Inferior parietal cortex (tissue), 1 donor: ENCODE results near the gene ORM1.

Experiments used
- DNase-seq: peaks from one replicate; pipeline ENCODE4 v3.0.0-alpha.2; 2016; ENCODE audit errors: extremely low spot score

Gene ORM1

DNA sequence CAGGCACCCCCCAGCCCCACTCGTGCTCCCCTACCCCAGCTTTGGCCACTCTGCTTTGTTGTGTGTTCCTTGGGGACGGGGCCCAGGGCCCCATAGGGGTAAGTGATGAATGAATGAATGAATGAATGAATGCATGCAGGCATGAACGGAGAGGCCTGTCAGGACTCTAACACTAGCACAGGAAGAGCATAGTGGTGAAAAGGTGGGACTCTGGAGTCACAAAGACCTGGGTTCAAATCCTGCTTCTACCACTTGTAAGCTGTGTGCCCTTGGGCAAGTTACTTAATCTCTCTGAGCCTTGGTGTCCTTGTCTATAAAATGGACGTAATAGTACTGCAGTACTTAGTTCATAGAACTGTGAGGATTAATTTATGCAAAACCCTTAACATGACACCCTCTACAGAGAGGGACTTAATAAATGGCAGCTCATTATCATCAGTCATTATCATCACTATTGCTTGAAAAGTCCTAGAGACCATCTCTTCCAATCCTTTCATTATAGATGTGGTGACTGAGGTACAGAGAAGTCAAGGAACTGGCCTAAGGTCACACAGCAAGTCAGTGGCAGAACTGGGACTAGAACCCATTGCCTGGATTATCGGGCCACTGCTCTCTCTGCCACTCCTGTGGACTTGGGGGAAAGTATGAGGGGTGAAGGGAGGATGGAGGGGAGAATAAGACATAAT is 20.0 kb downstream of the ORM1 start:
- no peak for DNase-seq

DNA sequence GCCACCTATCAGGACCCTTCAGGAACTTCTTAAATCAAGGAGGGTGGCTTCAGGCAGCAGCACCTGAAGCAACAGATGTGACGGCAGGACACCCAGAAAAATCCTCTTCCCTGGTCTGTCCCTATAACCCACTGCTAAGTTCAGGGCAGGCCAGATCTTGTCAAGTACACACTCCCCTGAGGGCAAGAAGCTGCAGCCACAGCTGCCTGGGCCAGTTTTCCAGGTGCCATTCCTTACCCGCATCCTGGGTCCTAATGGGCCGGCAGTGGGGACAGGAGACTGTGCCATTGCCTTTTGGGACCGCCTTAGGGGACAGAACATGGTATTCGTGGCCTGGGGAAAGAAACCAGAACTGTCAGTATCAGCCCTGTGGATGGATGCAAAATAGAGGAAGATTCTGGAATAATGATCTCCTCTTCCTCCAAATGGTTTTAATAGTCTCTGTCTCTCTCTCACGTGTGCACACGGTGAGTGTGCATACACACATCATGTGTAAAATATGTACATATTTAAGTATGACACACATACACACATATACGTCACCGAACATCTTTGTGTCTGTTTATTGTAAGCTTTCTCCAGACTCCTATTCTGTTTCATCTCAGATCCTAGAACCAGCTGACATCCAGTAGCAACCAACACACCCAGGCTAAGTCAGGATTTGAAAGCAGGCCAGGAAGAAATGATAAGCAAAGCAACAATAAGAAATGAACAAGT is 20.7 kb downstream of the ORM1 start:
- DNase-seq: no peak

DNA sequence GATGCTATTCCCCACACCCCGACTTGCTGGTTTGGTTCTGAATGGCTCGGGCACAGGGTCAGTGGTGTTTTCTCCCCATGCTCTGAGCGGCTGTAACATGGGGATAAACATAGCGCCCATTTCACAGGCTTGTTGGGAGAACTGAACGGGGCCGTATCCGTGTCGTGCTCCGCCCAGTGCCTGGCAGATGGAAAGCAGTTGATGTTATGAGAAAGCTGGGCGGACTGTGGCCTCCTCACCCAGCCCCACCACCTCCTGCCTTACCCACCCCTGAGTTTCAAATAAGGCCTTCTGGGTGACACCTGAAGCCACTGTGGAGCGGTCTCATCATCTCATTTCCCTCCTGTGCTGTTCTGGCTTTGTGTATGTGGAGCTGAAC is 21.3 kb downstream of the ORM1 start:
- DNase-seq: no peak

DNA sequence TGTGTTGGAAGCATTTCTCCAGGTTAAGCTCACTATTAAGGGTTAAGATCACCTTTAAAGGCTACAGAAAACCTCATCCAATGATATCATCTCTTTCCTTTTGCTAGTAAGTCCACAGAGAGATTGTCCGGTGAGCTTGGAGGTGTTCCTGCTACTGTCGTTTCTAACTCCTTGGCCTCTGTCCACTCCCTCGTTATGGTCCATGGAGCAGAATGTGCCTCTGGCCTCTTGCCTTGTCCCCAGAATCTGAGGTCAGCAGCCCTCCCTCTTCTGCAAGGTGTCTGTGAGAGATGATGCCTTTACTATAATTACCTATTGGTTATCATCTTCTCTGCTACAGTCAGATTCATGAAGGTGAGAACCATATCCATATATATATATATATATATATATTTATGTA is 21.8 kb downstream of the ORM1 start:
- no peak for DNase-seq

DNA sequence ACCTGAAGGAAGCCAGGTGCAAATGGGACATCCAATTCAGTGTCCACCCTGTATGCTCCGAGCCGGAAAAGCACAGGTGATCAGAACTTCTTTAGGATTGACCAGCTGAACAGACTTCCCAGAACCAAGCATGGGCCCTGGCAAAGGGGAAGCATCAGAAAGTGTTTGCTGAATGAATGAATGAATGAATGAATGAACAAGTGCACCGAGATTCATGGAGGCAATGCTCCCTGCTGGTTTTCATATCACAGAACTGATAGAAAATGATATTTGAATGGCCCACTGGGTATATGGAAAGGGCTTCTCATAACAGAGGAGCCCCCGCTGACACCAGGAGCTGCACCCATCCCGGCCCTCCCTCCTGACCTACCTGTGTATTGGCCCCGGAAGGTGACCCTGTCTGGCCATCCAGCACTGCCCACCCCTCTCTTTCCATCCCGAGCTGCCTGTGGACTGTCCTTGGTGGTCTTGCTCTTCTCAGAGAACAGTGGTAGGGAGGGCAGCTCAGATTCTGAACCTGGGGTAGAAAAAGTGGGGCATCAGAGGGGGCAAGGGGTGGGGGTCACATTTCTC is 22.7 kb downstream of the ORM1 start:
- DNase-seq: no peak

DNA sequence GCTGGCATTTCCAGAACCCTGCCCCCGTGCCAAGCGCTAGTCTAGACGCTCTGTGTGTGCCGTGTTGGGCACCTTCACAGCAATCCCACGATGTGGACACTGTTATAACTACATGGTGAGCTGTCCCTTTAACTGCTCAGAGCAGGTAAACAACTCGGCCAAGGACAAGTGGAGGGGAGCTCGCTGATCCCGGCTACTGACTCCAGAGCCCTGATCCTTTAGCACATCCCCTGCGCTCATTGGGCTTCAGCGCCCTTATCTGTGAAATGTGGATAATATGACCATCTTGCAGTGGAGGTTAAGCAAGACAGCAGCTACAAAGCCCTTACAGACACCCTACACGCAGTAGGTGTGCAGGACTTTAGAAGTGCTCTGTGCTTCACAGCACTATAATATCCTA is 23.2 kb downstream of the ORM1 start:
- DNase-seq: no peak

DNA sequence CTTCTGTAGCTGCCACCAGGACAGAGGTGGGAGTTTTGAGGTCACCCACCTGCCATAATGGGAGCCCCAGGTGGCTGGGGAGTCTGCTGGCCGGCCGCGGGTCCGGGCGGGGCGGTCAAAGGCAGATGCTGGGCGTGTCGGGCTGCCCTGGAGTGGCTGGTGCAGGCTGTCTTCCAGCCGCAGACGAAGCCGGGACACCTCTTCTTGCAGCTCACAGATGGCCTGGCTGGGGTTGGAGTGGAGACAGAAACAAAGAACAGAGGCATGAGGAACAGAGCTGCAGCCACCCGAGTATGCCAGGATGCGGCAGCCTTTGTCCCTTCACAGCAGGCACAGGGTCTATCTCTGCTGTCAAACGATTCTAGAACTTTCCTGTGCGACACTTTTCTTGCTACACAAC is 24.8 kb downstream of the ORM1 start:
- DNase-seq: peak; percentile 66

DNA sequence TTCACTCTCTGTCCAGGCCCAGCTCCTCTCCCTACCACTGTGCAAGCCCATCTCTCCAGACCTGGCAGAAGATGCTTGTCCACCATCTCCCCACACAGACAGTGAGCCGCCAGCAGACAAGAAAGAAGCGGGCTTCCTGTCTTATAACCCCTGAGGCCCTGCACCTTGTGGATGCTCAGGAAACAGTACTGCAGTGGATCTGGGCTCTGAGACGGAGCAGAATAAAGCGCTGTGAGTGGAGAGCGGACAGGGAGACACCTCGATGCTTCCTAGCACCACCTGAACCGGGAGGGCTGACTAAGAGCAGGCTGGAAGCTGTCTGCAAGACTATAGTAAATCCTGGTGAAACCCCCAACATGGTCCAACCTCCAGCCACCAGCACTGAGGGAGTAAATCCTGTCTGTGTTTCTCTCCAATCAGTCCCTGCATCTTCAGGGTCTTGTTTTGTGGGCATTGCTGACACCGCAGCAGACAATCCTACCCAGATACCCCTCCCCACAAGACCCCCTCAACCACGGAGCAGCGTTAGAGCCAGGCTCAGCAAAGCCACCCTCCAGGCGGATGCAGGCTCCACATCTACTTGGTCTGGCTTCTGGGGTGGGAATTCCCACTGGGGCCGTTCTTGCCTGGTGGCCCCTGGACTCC is 25.5 kb downstream of the ORM1 start:
- DNase-seq: no peak

DNA sequence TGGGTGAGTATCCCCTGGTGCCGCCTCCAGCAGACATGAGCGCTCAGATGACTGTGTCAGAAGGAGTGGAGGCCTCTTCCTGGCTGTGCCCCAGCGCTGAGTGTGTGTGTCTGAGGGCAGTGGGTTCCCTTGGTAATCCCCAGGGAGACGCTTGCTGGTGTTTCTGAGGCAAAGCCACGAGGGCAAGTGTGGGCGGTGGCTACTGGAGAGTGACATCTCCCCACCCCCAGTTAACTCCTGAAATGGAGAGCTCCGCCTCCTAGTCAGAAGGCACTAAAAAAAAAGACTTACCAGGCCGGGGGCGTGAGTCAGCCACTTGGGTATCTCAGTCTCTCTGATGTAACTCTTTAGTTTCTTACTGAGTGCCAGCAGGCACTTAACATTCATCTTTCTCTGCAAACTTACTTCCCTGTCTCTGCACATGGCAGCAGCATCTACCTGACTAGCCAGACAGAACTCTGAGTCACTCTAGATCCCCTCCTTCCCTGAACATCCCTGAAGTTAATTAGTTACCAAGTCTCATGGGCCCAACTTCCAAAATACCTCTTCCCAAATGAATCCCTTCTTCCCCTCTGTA is 26.1 kb downstream of the ORM1 start:
- DNase-seq: peak; percentile 47

DNA sequence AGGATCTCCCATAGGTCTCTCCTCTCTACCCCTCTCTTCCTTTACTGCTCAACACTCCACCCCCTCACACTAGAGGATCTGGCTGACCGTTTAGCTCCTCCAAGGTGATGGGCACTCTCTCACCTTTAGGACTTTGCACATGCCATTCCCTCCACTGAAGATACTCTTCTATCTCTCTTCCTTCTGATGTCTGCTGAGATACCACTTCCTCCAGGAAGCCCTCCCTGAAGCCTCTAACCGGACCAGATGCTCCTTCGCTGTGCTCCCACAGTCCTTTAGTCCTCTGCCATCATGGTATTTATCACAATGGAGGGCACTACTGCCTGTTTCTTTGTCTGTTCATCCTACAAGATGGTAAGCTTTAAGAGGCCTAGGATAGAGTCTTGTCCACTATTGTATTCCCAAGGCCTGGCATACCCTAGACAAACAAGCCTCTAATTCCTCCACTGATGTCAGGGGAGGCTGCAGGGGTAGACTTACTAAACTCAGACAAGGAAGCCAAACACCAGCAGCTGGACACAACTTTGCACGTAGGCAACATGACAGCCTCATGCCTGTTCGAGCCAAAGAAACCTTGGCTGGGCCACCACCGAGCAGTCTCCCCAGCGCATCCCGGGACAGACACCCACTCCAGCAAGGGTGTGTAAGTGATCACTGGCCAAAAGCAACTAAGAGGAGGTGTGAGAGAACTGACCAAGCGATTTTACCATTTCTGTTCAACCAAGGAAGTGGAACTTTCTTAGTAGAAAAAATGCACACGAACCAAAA is 27.0 kb downstream of the ORM1 start:
- no peak for DNase-seq

DNA sequence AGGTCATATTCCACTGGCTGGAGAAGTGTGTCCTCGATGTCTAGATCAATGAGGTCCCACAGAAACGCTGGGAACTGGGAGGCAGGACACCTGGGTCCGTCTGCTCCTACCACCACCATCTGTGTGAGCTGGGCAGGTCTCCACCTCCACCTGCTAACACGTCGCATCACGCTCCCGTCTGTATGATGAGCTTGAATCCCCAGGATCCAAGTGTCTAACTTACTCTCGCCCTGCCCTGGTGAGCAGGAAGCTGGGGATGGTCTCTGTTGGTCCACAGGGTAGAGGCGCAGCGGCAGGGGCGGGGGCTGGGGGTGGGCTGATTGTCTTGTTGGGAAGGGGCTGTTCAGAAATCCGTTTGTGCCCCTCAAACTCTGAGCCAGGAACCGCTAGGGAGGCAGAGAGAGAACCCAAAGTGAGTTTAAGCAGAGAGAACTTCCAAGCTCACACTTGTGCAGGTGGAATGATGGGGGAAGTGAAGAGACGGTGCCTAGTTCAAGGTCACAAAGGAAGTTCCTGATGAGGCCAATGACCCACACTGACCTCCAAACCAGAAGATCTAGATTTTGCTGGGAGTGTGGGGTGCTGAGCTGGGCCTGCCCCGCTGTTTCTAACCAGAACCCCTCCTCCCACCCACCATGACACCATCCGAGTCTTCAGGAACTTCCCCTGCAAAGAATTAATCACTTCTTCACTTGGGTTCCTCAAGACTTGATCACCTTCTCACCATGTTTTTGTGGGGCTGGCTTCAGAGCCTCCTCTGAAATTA is 27.9 kb downstream of the ORM1 start:
- DNase-seq: no peak

DNA sequence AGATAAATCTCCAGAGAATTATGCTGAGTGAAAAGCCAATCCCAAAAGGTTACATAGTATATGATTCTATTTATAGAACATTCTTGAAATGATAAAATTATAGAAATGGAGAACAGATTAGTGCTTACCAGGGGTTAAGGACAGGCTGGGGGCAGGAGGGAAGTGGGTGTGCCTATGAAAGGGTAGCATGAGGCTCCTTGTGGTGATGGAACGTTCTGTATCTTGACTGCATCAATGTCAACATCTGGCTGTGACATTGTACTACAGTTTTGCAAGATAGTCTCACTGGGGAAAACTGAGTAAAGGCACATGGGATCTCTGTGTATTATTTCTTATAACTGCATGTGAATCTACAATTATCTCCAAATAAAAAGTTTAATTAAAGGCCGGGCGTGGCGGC is 29.0 kb downstream of the ORM1 start:
- DNase-seq: no peak

DNA sequence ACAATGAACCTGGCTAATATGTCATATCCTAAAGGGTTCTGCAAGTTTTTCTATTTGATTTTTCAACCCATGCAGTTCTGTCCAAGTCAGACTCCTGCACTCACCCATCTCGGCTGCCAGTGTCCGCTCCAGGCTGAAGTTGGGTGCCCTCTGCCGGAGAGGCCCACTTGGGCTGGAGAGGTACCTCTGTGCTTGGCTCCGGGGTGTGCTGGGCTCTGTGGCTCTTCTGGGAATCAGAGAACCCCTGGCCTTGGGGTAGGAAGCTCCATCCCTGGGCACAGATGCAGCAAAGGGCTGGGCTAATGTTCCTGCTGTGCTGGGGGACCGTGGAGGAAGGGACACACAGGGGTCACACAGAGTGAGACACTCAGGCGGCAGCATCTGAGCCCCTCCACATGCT is 32.9 kb downstream of the ORM1 start:
- DNase-seq: no peak

DNA sequence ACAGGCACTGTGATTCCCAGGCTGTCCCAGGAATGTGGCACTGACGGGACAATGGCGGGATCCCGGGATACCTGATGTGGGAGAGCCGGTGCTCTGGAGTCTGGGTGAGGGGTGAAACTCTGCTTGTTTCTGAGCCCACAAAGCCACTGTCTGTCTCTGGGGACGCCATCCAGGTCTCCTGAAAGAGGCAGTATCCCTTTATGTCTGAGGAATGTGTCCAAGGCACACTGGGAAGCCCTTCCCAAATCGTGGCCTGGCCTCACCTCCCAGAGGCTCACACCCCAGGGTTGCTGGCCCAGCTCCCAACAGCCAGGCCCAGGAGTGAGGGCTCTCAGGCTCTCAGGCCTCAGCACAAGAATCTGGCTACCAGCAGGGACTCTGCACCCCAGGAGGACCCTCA is 33.9 kb downstream of the ORM1 start:
- DNase-seq: no peak

DNA sequence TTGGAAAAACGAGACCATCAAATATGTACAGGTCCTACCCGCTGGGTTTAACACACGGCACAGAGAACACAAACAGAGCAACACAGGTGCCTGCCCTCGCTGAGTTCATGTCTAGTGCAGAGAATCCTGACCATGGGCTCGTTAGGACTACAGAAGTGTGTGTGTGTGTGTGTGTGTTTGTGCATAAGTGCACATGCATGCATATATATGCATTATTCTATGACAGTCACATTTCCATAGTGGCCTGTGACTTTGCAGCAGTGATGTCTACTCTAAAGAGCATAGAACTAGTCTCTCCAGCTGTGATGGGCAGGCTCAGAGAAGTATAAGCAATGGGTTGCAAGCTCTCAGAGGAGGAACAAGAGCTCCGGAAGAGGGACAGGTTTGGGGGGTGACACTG is 34.5 kb downstream of the ORM1 start:
- no peak for DNase-seq

DNA sequence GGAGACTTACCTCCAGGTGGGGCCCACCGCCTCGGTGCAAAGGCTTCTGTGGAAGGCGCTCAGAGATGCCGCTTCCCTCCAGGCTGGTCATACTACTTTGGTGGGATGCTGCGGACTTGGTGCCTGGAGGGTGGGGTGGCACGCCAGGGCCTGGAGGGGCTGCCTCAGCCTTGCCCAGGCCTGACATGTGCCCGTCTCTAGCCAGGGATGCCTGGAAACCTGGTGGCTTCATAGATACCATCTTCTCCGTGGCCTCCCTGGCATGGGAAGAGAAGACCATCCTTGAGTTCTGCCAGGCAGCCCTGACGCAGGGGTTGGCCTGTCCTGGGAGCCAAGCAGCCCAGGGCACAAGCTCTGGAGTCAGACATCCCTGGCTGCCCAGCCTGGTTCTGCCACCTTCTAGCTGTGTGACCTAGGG is 35.0 kb downstream of the ORM1 start:
- no peak for DNase-seq

DNA sequence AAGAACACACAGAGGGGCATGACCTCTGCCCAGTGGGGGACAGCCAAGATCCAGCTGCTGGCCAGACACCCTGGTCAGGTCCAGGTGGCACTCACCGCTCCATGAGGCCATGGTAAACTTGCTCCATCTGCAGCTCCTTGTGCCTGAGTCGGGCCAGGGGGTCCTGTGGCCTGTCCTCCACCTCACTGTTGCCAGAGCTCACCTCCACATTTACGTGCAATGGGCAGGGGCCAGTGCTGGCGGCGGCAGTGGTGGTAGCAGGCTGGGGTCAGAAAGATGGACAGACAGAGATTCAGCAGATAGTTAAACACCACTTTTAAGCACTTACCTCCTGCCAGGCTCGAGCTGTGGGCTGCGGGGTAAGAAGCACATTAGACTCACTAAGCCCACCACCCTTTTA is 36.9 kb downstream of the ORM1 start:
- no peak for DNase-seq

DNA sequence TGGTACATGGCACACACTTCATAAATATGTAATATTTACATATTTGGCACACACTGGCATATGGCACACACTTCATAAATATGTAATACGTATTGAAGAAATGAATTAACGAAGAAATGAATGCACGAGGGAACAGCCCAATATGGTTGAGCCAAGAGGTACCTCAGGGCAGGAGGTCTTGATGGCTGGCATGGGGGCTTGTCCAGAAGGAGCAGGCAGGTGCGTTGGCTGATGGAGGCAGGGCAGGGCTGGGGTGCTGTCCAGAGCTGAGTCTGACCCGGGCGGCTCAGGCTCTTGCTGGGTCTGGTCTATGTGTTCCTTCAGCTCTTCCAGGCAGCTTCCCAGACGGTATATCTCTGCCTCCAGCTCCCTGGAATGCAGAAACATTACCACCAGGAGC is 38.6 kb downstream of the ORM1 start:
- DNase-seq: no peak

DNA sequence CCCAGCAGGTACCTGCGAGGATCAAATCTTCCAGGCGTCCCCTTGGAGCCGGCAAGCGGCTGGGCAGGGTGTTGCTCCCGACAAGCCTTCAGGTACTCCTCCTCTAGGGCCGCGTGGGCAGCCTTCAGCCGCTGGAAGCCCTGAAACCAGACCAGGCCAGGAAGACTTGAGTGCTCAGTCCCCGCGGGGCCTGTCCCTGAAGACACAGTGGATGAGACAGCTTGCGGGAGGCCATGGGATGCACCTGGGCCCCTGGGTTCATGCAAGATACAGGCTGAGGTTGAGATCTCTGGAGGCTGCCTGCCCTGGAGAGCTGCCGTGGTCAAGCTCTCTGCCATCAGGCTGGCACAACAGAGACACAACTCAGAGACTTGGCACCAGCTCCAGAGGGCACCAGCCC is 39.5 kb downstream of the ORM1 start:
- DNase-seq: no peak

DNA sequence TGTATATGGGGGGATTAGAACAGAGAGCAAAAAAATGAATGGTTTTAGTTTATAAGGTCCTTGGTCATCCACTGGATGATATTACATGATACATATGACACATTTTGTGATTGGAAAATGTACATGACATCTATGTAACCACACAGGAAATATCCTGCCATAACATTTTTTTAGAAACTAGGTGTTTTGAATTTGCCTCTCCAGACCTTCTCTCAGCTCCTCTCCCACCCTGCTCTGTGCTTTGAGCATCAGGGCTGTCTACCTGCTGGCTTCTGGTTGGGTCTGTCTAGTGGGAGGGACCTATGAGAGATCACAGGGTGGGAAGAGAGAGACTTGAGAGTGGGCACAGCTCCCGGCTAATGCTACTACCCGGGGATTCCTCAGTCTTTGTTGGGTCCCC is 40.5 kb downstream of the ORM1 start:
- no peak for DNase-seq
